22Rv1 (cell line): ENCODE results near the gene RPEL1.

Experiments
- ZFX ChIP-seq: fragments of 450-650 bp; IDR thresholded peaks from 2 replicates; pipeline ENCODE4 v1.6.1; 2017; ENCODE audit warnings: antibody characterized with exemption, borderline replicate concordance
- TF ChIP-seq, protein P1 (sequence below): fragments of 450-650 bp; IDR thresholded peaks from 2 replicates; pipeline ENCODE4 v1.5.1; 2017; ENCODE audit warnings: mild to moderate bottlenecking

- TF ChIP-seq, protein P1, sequence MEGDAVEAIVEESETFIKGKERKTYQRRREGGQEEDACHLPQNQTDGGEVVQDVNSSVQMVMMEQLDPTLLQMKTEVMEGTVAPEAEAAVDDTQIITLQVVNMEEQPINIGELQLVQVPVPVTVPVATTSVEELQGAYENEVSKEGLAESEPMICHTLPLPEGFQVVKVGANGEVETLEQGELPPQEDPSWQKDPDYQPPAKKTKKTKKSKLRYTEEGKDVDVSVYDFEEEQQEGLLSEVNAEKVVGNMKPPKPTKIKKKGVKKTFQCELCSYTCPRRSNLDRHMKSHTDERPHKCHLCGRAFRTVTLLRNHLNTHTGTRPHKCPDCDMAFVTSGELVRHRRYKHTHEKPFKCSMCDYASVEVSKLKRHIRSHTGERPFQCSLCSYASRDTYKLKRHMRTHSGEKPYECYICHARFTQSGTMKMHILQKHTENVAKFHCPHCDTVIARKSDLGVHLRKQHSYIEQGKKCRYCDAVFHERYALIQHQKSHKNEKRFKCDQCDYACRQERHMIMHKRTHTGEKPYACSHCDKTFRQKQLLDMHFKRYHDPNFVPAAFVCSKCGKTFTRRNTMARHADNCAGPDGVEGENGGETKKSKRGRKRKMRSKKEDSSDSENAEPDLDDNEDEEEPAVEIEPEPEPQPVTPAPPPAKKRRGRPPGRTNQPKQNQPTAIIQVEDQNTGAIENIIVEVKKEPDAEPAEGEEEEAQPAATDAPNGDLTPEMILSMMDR, result no peak
- no peak for TF ChIP-seq ZFX
These were observed 10.9 kb downstream of the RPEL1 start for GRCh38 chr10:103256613-103257012.
